ENCODE results near the gene RIIAD1. TPM values are rescaled to one million over a fixed set of nuclear protein-coding genes. Genes with fewer than 3 reads are reported as not detected.

RIIAD1 gene
- total RNA-seq, 1 donor = not detected

GRCh38 chr1:151713874-151714273 is 7.4 kb upstream of the RIIAD1 start:
- no peaks in the 10 kb centered on the region for H3K79me2 ChIP-seq (ENCODE audit: insufficient read depth, low read length)
- no peaks in the 10 kb centered on the region for H3K4me1 ChIP-seq (ENCODE audit: insufficient read depth, low read length)
- no peak for DNase-seq (ENCODE audit: insufficient read length, low spot score, missing footprints)
- H3K36me3 ChIP-seq (ENCODE audit: insufficient read depth, low read length) = no peaks in the 10 kb centered on the region
- no peak for TF ChIP-seq CTCF (IDR thresholded peaks at IDR 0.05; ENCODE audit: extremely low read depth, low read depth, low read length)
- no peak overlapping the region for H3K4me3 ChIP-seq (ENCODE audit: insufficient read depth, low read length)
- H3K4me2 ChIP-seq (ENCODE audit: insufficient read depth, low read length) = no peak overlapping the region
- no peak overlapping the region for H2AFZ ChIP-seq (ENCODE audit: low read length)
- no peak overlapping the region for H3K27ac ChIP-seq (ENCODE audit: low read depth, low read length)
- H3K27me3 ChIP-seq (ENCODE audit: insufficient read depth, low read length) = peaks cover 59% of the 10 kb centered on the region
- no peaks in the 10 kb centered on the region for H3K9me3 ChIP-seq (ENCODE audit: low read depth, low read length)
- H4K20me1 ChIP-seq (ENCODE audit: insufficient read depth, low read length) = no peaks in the 10 kb centered on the region

- Histone ChIP-seq H2AFZ (ENCODE audit: low read length) (no peak overlapping the region), H3K4me2 (ENCODE audit: insufficient read depth, low read length) (no peak overlapping the region), H3K9me3 (ENCODE audit: low read depth, low read length) (no peaks in the 10 kb centered on the region), H3K27ac (ENCODE audit: low read depth, low read length) (no peak overlapping the region), H3K27me3 (ENCODE audit: insufficient read depth, low read length) (peaks cover 64% of the 10 kb centered on the region), H3K4me3 (ENCODE audit: insufficient read depth, low read length) (no peak overlapping the region), H3K79me2 (ENCODE audit: insufficient read depth, low read length) (no peaks in the 10 kb centered on the region), H3K36me3 (ENCODE audit: insufficient read depth, low read length) (no peaks in the 10 kb centered on the region), H3K4me1 (ENCODE audit: insufficient read depth, low read length) (no peaks in the 10 kb centered on the region), H4K20me1 (ENCODE audit: insufficient read depth, low read length) (no peaks in the 10 kb centered on the region)
- DNase-seq (ENCODE audit: insufficient read length, low spot score, missing footprints) = peak; percentile 76
- TF ChIP-seq CTCF (IDR thresholded peaks at IDR 0.05; ENCODE audit: extremely low read depth, low read depth, low read length) = no peak
Measured at GRCh38 chr1:151714820-151715725, 6.2 kb upstream of the RIIAD1 start.

- Histone ChIP-seq H3K4me1 (ENCODE audit: insufficient read depth, low read length) (peaks cover 6% of the 10 kb centered on the region), H3K9me3 (ENCODE audit: low read depth, low read length) (no peaks in the 10 kb centered on the region), H4K20me1 (ENCODE audit: insufficient read depth, low read length) (no peaks in the 10 kb centered on the region), H3K27me3 (ENCODE audit: insufficient read depth, low read length) (peaks cover 60% of the 10 kb centered on the region), H3K36me3 (ENCODE audit: insufficient read depth, low read length) (no peaks in the 10 kb centered on the region), H3K79me2 (ENCODE audit: insufficient read depth, low read length) (no peaks in the 10 kb centered on the region), H3K4me3 (ENCODE audit: insufficient read depth, low read length) (no peak overlapping the region), H2AFZ (ENCODE audit: low read length) (no peak overlapping the region), H3K27ac (ENCODE audit: low read depth, low read length) (no peak overlapping the region), H3K4me2 (ENCODE audit: insufficient read depth, low read length) (no peak overlapping the region)
- TF ChIP-seq CTCF (IDR thresholded peaks at IDR 0.05; ENCODE audit: extremely low read depth, low read depth, low read length) = no peak
- peak; percentile 77 for DNase-seq (ENCODE audit: insufficient read length, low spot score, missing footprints)
Measured at GRCh38 chr1:151715726-151716404, 5.5 kb upstream of the RIIAD1 start.

GRCh38 chr1:151716405-151716762 is 4.9 kb upstream of the RIIAD1 start:
- DNase-seq (ENCODE audit: insufficient read length, low spot score, missing footprints) = peak; percentile 73
- no peak overlapping the region for H3K27ac ChIP-seq (ENCODE audit: low read depth, low read length)
- no peak overlapping the region for H3K4me3 ChIP-seq (ENCODE audit: insufficient read depth, low read length)
- peaks cover 58% of the 10 kb centered on the region for H3K27me3 ChIP-seq (ENCODE audit: insufficient read depth, low read length)
- H3K9me3 ChIP-seq (ENCODE audit: low read depth, low read length) = no peaks in the 10 kb centered on the region
- H3K79me2 ChIP-seq (ENCODE audit: insufficient read depth, low read length) = no peaks in the 10 kb centered on the region
- peaks cover 9% of the 10 kb centered on the region for H3K4me1 ChIP-seq (ENCODE audit: insufficient read depth, low read length)
- H3K4me2 ChIP-seq (ENCODE audit: insufficient read depth, low read length) = no peak overlapping the region
- no peaks in the 10 kb centered on the region for H4K20me1 ChIP-seq (ENCODE audit: insufficient read depth, low read length)
- TF ChIP-seq CTCF (IDR thresholded peaks at IDR 0.05; ENCODE audit: extremely low read depth, low read depth, low read length) = no peak
- no peaks in the 10 kb centered on the region for H3K36me3 ChIP-seq (ENCODE audit: insufficient read depth, low read length)
- H2AFZ ChIP-seq (ENCODE audit: low read length) = no peak overlapping the region

Data from osteoblast (primary cell).